Fibroblast of lung (primary cell): Measurements from ENCODE around the gene TSPAN9.

Experiments used
- EZH2 ChIP-seq: IDR thresholded peaks from 2 replicates; pipeline ENCODE4 v1.5.1; 2012; ENCODE audit warnings: low read length, control low read depth, mild to moderate bottlenecking; ENCODE audit errors: missing control alignments
- TF ChIP-seq, protein P1 (sequence below), 2 donors: IDR thresholded peaks in 1 of 2; conservative IDR thresholded peaks in 1 of 2; 1 replicate in 1 of 2; 2 replicates in 1 of 2; pipeline ENCODE4 v1.5.1; 2011 to 2012; ENCODE audit warnings: low read length in 2 of 2, control low read depth in 1 of 2, inconsistent platforms in 1 of 2, low read depth in 1 of 2, mild to moderate bottlenecking in 1 of 2

DNA sequence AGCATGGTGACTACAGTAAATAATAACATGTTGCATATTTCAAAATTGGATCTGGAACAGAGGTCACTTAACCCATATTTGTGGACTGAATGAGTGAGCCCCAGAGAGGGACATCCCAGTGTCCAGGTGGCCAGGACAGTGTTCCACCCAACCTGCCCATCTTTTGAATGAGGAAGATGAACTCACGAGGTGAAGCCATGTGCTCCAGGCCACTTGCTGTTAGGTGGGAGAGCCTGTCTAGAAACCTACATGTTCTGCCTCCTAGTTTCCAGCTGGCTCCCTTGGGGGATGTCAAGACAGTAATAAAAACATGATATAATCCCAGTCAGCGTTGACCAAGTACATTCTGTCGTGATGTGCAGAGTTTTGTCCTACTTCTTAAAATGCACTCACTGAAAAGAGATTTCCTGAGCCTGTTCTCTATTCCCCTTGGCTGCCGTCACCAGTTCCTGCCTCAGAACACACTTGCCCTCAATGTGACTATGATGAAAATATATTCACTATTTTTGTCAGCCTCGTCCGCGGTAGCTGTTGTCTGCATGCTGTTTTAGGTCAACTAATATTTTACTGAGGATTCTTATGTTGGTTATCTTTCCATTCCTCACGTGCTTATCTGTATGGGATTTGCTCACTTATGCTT is 25.7 kb downstream of the TSPAN9 start:
- TF ChIP-seq, protein P1, sequence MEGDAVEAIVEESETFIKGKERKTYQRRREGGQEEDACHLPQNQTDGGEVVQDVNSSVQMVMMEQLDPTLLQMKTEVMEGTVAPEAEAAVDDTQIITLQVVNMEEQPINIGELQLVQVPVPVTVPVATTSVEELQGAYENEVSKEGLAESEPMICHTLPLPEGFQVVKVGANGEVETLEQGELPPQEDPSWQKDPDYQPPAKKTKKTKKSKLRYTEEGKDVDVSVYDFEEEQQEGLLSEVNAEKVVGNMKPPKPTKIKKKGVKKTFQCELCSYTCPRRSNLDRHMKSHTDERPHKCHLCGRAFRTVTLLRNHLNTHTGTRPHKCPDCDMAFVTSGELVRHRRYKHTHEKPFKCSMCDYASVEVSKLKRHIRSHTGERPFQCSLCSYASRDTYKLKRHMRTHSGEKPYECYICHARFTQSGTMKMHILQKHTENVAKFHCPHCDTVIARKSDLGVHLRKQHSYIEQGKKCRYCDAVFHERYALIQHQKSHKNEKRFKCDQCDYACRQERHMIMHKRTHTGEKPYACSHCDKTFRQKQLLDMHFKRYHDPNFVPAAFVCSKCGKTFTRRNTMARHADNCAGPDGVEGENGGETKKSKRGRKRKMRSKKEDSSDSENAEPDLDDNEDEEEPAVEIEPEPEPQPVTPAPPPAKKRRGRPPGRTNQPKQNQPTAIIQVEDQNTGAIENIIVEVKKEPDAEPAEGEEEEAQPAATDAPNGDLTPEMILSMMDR (conservative IDR thresholded peaks at IDR 0.05 in 1 of 2, IDR thresholded peaks at IDR 0.05 in 1 of 2; ENCODE audit: low read depth in 1 of 2, low read length in 2 of 2): no peak
- TF ChIP-seq EZH2: no peak
